ENCODE measurements around the gene DNTT.

DNTT gene

DNA sequence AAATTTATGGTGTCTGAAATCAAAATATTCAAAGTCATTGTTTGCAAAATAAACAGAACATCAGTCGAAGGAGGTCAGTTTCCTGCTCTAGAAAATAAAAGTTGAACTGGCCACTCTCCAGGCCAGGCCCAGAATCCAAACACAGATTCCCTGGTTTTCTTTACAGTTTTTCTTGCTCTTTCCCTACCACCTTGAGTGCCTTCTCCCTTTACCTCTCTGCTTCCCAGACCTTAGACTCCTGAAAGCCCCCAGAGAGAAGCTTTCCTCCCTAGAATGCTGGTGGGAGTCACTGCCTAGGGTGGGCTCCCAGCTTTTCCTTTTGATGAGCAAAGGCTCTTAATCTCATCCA lies 6.1 kb downstream of the DNTT start:
- no peak for DNase-seq

DNA sequence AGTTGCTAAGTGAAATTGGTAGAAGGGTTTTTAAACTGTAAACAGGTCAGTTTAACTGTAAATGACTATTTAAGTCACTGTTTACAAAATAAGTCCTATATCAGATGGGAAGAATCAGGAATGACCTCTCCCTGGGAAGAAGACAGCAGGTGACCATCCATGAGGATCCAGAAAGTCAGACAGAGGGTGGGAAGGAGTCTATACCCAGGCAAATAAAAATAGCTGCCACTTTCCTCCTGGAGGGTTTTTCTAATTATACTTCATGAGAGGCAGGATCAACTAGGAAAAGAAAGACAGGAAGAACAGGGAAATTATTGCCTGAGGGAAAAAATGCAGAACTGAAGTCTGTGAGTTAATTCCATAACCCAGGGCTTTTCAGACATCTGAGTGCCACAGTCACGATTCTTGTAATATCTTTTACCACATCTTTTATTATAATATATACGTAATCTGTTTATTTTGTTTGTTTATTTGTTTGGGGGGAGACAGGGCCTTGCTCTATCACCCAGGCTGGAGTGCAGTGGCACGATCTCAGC lies 7.0 kb downstream of the DNTT start:
- DNase-seq: no peak

DNA sequence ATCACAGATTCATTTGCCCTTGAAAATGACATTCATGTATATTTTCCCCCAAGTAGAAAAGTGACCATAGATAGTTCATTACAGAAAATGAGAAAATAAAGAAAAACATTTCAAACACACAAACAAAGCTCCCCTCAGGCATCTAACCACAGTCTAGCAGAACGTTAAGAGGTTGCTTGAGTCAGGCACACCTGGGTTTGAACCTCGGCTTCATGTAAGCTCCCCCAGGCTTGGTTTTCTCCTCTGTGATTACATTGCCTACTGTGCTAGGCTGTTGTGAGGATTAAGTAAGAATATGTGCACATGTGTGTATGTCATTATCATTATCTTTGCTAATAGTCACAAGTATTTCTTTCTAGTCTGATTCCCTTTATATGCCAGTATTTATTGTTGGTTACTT lies 9.1 kb downstream of the DNTT start:
- DNase-seq: no peak

DNA sequence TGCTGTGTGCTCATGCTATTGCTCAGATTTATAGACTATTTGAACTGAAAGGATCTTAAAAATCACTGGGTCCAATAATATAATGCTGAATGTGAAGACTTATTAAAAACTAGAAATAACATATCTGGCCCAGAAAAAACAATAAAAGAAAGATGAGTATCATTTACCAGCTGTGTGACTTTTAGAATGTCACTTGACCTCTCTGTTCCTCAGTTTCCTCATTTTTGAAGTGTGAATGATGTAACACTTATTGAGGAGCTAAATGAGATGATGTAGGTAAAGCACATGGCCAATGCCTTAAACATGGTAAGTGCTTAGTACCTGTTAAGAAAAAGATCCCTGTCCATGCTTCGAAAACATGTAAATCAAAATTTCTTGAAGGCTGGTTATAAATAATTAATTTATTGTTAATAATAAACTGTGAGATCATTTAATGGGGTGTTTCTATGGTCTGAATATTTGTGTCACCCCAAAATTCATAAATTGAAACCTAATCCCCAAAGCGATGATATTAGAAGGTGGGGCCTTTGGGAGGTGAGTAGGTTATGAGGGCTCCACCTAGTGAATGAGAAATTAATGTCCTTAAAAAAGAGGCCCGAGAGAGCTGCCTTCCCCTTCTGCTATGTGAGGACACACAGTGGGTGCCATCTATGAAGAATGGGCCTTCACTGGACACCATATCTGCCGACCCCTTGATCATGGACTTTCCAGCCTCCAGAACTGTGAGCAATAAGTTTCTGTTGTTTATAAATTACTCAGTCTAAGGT lies 13.0 kb downstream of the DNTT start:
- DNase-seq: no peak

DNA sequence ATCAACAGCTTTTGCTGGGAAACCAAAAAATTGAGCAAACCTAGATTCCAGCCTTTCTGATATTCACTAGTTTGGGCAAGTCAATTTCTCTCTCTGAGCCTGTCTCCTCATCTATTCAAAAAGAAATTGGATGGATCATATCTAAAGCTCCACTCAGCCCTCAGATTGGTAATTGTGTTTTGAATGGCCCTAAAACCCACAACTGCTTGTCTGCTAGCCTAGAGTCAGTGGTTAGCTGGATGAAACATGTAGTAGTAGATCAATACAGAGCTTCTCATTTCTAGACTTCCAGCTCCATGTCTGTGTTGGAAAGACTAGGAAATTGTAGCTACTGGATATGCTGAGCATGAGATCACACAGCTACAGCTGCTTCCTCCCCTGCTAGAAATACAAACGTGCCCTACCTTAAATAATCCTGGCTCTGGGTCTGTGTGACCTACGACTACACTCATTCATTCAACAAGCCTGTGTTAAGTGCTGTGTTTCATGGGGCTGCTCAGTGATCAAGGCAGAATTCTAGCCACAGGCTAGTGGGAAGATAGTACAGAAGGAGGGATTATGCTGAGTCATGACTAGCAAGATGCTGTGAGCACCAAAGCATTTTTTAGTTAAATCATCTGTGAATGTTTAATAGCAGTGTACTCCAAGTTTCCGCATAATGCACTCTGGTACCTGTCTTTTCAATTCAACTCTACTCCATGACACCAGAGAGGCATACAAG lies 15.7 kb downstream of the DNTT start:
- DNase-seq: no peak

DNA sequence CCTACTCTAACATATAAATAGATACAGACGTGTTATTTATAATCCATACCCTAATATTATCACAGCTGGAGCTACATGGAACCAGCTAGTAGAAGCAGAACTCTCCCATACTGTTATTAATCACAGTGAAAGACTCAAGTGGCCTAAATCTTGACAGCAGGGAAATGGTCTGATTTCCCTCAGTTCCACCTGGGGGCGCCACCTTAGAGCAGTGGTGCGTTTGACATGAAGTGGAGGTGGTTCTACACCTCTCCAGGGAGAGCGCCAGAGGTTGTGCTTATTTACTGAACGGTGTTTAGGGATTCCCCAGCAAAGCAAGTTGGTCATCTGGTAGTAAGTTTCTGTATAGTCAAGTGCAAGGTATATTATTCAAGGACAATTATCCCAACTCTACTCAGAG lies 17.6 kb downstream of the DNTT start:
- DNase-seq: no peak

DNA sequence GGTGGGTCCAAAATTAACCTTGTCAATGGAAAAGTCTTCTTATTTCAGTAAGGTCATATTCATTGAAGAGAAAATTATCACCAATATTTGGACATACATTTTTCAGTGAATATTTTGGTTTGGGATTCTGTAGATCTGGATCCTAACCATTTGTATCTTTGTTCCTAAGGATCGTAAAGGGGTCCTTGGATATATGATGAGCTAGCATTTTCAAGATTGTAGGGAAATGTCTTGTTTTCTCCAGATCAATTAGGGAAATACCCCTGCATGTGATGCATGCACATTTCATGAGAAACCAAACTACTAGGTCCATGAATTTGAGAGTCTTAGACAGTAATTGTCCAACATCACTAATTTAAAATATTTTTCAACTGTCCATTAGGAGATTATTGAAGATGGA lies 18.0 kb downstream of the DNTT start:
- no peak for DNase-seq

DNA sequence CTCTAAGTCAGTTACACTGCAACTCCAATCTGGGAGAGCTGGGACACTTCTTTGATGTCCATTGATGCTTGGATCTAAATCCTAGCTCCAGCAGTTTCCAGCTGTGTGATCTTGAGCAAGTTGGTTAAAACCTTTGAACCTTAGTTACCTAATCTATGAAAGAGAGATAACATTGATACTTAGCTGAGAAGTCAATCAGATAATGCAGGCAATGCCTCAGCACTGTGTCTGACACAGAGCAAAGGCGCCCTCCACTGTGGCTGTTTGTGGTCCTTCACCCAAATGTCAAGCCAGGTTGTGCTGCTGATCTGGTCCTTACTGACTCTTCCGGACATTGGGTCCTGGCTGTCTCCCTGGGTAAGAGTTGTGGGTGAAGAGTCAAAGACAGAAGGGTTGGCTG lies 20.2 kb downstream of the DNTT start:
- no peak for DNase-seq

DNA sequence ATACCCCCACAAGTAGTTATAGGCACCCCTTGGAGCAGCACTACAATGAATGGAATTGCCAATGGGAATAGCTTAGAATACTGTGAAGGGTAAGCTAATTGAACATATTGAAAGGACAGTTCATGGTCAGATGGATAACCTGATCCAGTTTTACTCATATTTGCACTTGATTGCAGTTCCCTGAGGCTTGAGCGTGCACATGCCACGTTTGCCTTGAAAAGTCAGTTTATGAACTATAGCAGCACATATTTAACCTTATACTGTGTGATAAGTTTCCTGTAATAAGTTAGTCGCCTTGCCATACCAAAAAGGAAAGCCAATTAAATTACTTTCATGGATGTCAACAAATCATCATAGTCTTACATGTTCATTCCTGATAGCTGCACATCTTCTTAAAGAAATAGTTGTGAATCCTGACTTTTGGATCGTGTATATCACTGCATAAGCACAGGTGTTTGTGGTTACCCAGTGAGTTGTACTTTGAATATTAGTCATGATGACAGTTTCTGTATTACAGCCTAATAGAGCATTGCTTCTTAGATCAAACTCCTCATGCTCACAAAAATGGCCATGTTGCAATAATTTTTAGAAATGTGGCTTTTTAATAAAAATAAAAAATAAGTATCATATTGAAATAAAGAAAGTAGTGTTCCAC lies 21.6 kb downstream of the DNTT start:
- DNase-seq: no peak

- DNase-seq: no peak
These were observed 23.2 kb downstream of the DNTT start for GRCh38 chr10:96327462-96327861.

DNA sequence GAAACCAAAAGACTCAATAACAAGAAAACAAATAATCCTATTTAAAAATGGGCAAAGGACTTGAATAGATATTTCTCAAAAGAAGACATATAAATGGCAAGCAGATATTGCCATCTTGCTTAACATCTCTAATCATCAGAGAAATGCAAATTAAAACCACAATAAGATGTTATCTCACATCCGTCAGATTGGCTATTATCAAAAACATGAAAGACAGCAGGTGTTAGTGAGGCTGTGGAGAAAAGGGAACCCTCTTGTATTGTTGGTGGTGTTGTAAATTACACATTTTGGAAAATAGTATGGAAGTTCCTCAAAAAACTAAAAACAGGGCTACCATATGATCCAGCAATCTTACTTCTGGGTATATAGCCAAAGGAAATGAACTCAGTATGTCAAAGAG lies 28.9 kb downstream of the DNTT start:
- DNase-seq: no peak

DNA sequence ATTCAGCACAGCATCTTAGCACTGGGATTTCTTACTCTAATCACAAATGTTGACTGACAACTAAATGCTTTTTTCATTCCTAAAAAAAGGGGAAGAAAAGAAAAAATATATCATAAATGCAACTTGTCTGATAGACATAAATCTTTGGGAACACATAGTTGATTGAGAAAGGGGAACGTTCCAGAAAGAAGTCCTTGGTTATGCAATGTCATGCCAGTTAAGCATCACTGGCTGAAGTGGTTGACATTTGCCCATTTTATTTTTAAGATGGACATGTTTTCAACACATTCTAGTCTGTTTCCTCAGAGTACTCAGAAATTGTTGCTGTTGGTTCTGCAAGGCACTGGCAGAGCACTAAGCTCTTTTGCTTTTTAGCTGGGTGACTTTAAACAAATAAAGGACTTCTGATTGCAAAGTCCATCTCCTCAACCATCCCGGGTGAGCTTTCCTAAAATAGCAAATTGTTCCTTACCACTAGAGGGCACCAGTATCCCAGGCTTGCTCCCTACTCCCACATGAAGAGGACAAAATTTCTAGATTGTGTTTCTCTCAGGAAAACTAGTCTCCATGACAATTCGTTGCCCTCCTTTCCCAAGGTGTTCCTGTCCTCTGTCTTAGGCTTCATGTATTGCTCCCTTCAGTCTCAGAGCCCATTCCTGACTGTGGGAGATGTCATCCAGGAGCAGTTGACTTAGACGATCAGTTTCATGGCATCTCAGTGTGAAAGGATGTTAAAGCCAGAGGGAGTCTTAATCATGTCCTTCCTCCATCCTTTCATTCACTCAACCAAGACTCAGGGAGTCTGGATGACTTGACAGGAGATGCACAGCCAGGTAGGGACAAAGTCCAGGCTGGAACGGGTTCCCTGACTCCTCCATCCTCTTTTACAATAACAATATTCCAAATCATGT lies 30.6 kb downstream of the DNTT start:
- DNase-seq: peak; percentile 5

- DNase-seq: no peak
These were observed 32.9 kb downstream of the DNTT start for GRCh38 chr10:96337106-96337505.

DNA sequence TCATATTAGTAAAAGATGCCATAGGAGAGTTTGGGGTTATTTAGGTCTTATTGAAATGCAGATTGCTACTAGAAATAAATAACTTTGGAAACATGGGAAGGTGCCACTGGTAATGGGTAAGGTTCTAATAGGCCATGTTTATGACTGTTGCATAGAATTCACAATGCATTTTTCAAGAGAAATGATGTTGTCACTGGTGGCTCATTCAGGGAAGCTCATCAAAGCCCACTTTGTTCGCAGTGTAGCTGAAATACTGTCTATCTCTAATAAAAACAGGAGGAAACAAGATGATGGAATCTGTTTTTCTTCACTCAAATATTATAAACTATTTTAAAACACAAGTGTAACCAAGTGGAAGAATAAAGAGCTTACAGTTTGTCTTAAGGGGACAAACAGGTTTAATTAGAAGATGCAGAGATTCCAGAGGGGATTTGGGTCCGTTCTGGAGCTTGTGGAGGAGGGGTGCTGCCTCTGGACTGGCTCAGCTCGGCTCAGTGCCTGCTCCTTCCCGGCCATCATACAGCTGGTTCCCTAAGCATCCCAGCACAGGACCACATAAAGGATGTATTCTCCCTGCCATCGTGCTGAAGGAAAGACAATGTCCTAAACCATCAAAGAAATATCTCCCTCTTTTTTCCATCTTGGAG lies 34.2 kb downstream of the DNTT start:
- DNase-seq: no peak

DNA sequence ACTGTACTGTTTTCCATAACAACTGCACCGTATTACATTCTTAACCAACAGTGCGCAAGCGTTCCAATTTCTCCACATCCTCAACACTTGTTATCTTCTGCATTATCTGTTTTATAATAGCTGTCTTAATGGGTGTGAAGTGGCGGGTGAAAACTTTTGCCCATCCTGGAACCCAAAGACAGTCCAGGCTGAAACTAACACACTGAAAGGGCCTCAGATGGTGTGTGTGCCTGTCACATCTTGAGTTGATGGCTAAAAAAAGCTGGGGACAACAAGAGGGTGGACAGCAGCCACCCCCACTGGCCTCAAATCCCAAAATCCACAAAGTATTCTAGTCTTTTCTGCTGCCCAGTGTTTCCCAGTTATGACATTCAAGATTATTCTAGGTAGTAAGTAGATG lies 35.1 kb downstream of the DNTT start:
- DNase-seq: no peak

GRCh38 chr10:96339956-96340904 lies 36.0 kb downstream of the DNTT start:
- peak; percentile 67 for DNase-seq

GRCh38 chr10:96341219-96342182 lies 37.3 kb downstream of the DNTT start:
- DNase-seq: no peak

DNA sequence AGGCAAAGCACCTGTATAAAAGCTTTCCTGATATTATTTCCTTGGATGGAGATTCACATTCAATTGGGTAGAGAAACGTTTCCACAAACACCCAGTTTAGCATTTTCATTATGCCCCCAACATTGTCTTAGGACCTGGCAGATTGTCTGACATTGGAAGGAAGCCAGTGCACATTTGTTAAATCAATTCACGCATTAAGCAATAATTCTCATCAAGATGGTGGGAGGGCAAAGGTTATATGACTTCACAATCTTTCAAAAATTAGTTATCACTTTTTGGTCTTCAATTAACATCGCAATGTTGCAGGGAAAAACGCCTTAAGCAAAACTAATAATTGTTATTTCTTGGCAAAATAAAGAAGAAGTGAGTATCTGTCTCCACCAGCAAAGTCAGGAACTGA lies 38.2 kb downstream of the DNTT start:
- DNase-seq: no peak

GRCh38 chr10:96344178-96344577 lies 39.9 kb downstream of the DNTT start:
- DNase-seq: no peak

- no peak for DNase-seq
These were observed 41.0 kb downstream of the DNTT start for GRCh38 chr10:96345222-96345621.
